Right ventricle myocardium inferior (tissue), 1 donor: ENCODE measurements around the gene FOSL2. TPM values are rescaled to one million over a fixed set of nuclear protein-coding genes. Genes with fewer than 3 reads are reported as not detected.

ENCODE experiments used
- ATAC-seq: fragments of 200-7000 bp; cut with Tn5 transposase; one replicate; pipeline ENCODE4 v1.9.1; 2020; ENCODE audit warnings: mild to moderate bottlenecking, moderate library complexity
- DNase-seq: peaks from one replicate; pipeline ENCODE4 v3.0.0; 2021; ENCODE audit errors: missing footprints
- intact Hi-C: fragments of 100-400 bp; cut with DNase I; formaldehyde crosslinking; loops from one replicate; pipeline ENCODE4 v1.11.0; 2022
- total RNA-seq: library from RNA; stranded (reverse); fragmentation: NEBNext Ultra II Directional; extraction: Animal tissue kit (Norgen Biotek cat#: 25700); gene quantifications from one replicate; pipeline ENCODE4 v1.2.1, GENCODE V29; 2021
- donor health status: DM: no; HTN: yes; CAD: no; lungs with severe emphysema.

FOSL2 gene
- total RNA-seq, 1 donor from 2014 or later, result 48.5 TPM

GRCh38 chr2:28355521-28356094 lies 37.0 kb upstream of the FOSL2 start:
- intact Hi-C loops, result loop anchor here (1.0 kb wide), 1 partner anchor 36 kb away; no protein-coding TSS in a partner anchor
- no peak for DNase-seq
- peak; percentile 42 for ATAC-seq

- peak; percentile 92 for ATAC-seq
- peak; percentile 96 for DNase-seq
- intact Hi-C loops, result loop anchor here (1.0 kb wide), 1 partner anchor 35 kb away; no protein-coding TSS in a partner anchor
Observed at GRCh38 chr2:28356095-28356911, 36.4 kb upstream of the FOSL2 start.

- intact Hi-C loops, result no loop called here
- no peak for ATAC-seq
- peak; percentile 42 for DNase-seq
Observed at GRCh38 chr2:28357055-28357454, 35.6 kb upstream of the FOSL2 start.

- DNase-seq, result no peak
- intact Hi-C loops, result no loop called here
Observed at GRCh38 chr2:28357948-28358667, 34.5 kb upstream of the FOSL2 start.

GRCh38 chr2:28358668-28359201 lies 33.9 kb upstream of the FOSL2 start:
- DNase-seq (no peak), ATAC-seq (no peak)
- intact Hi-C loops, result no loop called here

More at GRCh38 chr2:28357948-28358667, 34.5 kb upstream of the FOSL2 start:
- no peak for ATAC-seq

GRCh38 chr2:28359222-28360057 lies 33.2 kb upstream of the FOSL2 start:
- intact Hi-C loops, result no loop called here
- peak; percentile 87 for DNase-seq
- ATAC-seq, result no peak

- no peak for DNase-seq
- intact Hi-C loops, result no loop called here
- ATAC-seq, result no peak
Observed at GRCh38 chr2:28360058-28360717, 32.5 kb upstream of the FOSL2 start.

DNA sequence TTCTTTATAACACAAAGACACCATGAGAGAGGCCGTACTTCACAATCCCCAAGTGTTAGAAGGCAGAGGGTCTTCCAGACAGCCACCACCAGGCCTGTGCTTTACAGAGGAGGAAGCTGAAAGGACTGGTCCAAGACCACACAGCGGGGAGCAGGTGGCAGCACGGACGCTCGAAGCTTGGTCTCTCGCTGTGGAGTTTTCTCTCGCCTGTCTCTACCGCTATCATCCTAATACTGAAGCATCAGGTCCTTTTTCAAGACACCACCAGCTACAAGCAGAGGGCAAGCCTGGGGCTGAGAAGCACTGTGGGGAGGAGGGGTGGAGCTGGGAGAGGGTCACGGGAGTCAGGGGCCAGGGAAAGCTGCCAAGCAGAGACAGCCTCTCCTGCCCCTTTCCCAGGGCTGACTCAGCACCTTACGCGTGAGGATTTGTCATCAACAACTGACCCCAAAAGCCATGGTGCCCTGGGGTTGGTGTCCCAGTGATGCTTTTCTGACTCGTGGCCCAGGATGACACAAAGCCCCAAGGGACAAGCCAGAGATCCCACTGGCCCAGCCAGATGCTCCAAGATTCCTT lies 31.9 kb upstream of the FOSL2 start:
- intact Hi-C loops, result no loop called here
- DNase-seq (no peak), ATAC-seq (peak; percentile 10)

DNA sequence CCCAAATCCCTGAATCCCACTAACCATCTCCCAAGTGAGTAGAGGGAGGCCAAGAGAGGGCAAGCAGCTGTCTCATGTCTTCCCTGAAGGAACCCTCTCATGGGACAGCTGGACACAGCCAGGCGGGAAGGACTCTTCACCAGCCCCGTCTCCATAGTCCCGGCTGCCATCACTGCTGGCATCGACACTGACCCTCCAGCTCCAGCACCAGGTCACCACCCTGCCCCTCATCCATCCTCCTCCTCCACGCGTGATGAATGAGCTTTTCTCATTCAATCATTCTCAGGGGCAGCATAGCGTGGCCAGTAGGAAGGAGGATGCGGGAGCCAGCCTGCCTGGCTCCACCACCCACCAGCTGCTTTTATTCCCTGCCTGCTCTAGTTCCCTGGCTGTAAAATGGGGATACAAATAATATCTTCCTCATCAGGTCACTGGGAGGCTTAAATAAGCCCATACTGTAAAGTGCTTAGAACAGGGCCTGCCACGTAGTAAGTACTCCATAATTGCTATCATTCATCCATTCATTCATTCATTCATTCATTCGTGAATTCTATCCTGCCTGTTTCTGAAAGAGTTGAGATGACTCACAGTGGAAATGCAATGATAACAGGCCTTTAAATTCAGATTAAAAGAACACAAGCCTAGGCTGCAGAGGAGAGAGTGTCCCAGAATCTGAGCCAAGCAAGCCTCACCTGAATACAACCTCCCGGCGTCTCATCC lies 30.5 kb upstream of the FOSL2 start:
- no peak for DNase-seq
- intact Hi-C loops, result no loop called here
- ATAC-seq, result no peak

DNA sequence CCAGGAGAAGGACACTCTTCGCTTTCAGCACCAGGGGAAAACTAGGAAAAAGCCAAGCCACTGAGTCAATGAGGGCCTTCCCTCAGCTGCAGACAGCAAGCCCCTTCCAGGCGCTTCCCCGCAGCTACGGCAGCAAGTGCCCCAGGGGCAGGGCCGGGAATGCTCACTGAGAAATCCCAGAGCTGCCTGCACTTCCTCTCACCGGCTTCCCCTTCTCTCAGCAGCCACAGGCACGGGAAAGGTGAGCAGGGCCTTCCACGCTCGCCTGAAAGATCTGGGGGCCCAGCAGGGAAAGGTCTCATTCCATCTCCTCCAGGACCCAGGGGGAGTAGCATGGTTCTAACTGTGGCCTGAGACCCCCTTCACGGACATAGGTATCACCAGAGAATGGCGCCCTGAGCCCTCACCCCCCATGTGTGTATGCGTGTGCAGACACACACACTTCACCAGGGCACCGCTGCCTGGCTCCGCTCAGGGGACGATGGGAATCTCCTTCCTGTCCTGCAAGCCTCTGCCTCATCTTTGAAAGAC lies 29.6 kb upstream of the FOSL2 start:
- ATAC-seq (no peak), DNase-seq (no peak)
- intact Hi-C loops, result no loop called here

GRCh38 chr2:28363686-28364280 lies 28.9 kb upstream of the FOSL2 start:
- no peak for ATAC-seq
- intact Hi-C loops, result no loop called here
- DNase-seq, result no peak

GRCh38 chr2:28364610-28365009 lies 28.0 kb upstream of the FOSL2 start:
- DNase-seq (no peak), ATAC-seq (no peak)
- intact Hi-C loops, result no loop called here

DNA sequence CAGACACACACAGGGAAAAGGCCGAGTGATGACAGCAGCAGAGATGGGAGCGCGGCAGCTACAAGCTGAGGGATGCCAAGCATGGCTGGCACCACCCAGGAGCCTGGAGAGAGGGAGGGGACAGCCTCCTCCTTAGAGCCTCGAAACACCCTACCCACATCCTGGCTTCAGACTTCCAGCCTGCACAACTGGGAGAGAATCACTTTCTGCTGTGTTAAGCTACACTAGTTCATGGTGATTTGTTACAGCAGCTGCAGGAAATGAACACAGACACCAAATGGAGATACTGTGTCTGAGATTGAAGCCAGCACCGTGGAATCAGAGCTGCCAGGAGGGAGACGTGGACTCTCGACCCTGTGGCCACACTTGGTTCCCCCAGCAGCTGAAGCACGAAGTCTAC lies 27.5 kb upstream of the FOSL2 start:
- ATAC-seq (no peak), DNase-seq (no peak)
- intact Hi-C loops, result no loop called here

DNA sequence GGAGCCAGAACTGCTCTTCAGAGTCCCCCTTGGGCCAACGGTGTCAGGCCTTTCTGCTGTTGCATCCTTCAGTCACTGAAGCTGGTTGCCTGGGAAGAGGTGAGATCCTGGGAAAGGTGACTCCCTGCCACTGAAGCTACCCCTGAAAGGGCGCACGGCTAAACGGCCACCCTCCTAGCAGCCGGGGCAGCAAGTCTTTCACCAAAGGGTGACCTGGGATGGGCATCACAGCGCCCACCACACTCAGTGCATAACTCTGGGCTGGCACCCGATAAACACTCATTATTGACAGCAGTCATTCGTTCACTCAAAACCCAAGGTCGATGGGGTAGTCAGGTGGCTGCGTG lies 26.5 kb upstream of the FOSL2 start:
- intact Hi-C loops, result no loop called here
- ATAC-seq, result no peak
- DNase-seq, result no peak

GRCh38 chr2:28366496-28367282 lies 26.0 kb upstream of the FOSL2 start:
- DNase-seq (no peak), ATAC-seq (no peak)
- intact Hi-C loops, result no loop called here
